Sigmoid colon (tissue), 3 donors: Measurements from ENCODE around the gene KIF2A.

Experiments used
- CTCF ChIP-seq, 4 experiments: fragments of 450-650 bp in 3 of 4; fragments of 200-600 bp in 1 of 4; IDR thresholded peaks; one replicate each; pipeline ENCODE4 v1.5.1; 2016 to 2019; ENCODE audit warnings: antibody characterized with exemption in 4 of 4, mild to moderate bottlenecking in 3 of 4, moderate library complexity in 2 of 4
- POLR2A ChIP-seq, 2 donors: fragments of 450-650 bp; IDR thresholded peaks; one replicate each; pipeline ENCODE4 v1.6.1; 2016; ENCODE audit warnings: antibody characterized with exemption in 2 of 2, mild to moderate bottlenecking in 2 of 2, moderate library complexity in 2 of 2

DNA sequence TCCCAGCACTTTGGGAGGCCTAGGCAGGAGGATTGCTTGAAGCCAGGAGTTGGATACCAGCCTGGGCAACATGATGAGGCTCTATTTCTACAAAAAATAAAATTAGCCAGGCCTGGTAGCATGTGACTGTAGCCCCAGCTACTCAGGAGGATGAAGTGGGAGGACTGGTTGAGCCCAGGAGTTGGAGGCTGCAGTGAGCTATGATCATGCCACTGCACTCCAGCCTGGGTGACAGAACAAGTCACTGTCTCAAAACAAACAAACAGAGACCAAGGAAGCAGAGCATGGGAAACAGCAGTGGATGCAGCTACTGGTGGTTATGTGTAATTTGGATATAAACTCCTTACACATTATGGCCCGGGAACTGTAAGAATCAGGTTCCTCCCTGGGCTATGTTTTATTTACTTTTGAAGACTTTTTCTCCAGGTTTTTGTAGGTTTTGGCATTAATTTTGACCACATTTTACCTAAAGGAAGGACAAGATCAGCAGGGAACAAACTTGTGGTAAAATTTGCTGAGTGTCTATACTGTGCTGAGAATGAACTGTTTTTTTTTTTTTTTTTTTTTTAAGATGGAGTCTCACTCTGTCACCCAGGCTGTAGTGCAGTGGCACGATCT, 8.3 kb downstream of the KIF2A start:
- no peak for TF ChIP-seq CTCF (IDR thresholded peaks at IDR 0.05)
- TF ChIP-seq POLR2A (IDR thresholded peaks at IDR 0.05) = no peak
